Loucy (cell line): Measurements from ENCODE around the gene ARHGAP28.

Experiments used
- CTCF ChIP-seq: fragments of 200-600 bp; sonication (generic); conservative IDR thresholded peaks from 2 replicates; pipeline ENCODE4 v1.5.1; 2014; ENCODE audit warnings: mild to moderate bottlenecking, antibody characterized with exemption, low read length
- EZH2phosphoT487 ChIP-seq: fragments of 200-600 bp; IDR thresholded peaks from 2 replicates; pipeline ENCODE4 v1.6.1; 2018; ENCODE audit warnings: antibody characterized with exemption, mild to moderate bottlenecking, moderate library complexity, borderline replicate concordance

- no peak for TF ChIP-seq CTCF
- TF ChIP-seq EZH2phosphoT487: no peak
Observed at GRCh38 chr18:6876641-6877041, 147.1 kb downstream of the ARHGAP28 start.
